CD4-positive, alpha-beta T cell treated with Interleukin-17A for 4 hours (primary cell): Measurements from ENCODE around the gene TAPT1.
"Not testable (repeated sequence)": the region's sequence is repeated elsewhere in the genome, so short reads cannot be mapped to it uniquely, and the experiment has no call there.

ENCODE experiments used
- DNase-seq: peaks from one replicate; pipeline ENCODE4 v3.0.0-alpha.2; 2020; ENCODE audit warnings: mixed read lengths

The TAPT1 gene

GRCh38 chr4:16168710-16169388, 57.4 kb downstream of the TAPT1 start:
- DNase-seq: no peak

- no peak for DNase-seq
Measured at GRCh38 chr4:16168144-16168543, 58.1 kb downstream of the TAPT1 start.

GRCh38 chr4:16165931-16166330, 60.3 kb downstream of the TAPT1 start:
- no peak for DNase-seq

GRCh38 chr4:16162891-16163290, 63.4 kb downstream of the TAPT1 start:
- DNase-seq: no peak

GRCh38 chr4:16161851-16162408, 64.3 kb downstream of the TAPT1 start:
- no peak for DNase-seq

- DNase-seq: no peak
Measured at GRCh38 chr4:16160457-16160856, 65.8 kb downstream of the TAPT1 start.

GRCh38 chr4:16159286-16159685, 67.0 kb downstream of the TAPT1 start:
- no peak for DNase-seq

- no peak for DNase-seq
Measured at GRCh38 chr4:16158504-16158852, 67.8 kb downstream of the TAPT1 start.

- no peak for DNase-seq
Measured at GRCh38 chr4:16157609-16158503, 68.4 kb downstream of the TAPT1 start.

- DNase-seq: no peak
Measured at GRCh38 chr4:16155528-16156169, 70.6 kb downstream of the TAPT1 start.

- DNase-seq: no peak
Measured at GRCh38 chr4:16154451-16154850, 71.8 kb downstream of the TAPT1 start.

- no peak for DNase-seq
Measured at GRCh38 chr4:16150716-16151115, 75.6 kb downstream of the TAPT1 start.

- not testable (repeated sequence) for DNase-seq
Measured at GRCh38 chr4:16144913-16145312, 81.4 kb downstream of the TAPT1 start.

GRCh38 chr4:16142598-16143310, 83.5 kb downstream of the TAPT1 start:
- DNase-seq: no peak

- no peak for DNase-seq
Measured at GRCh38 chr4:16140879-16141249, 85.4 kb downstream of the TAPT1 start.

GRCh38 chr4:16140231-16140878, 85.9 kb downstream of the TAPT1 start:
- DNase-seq: no peak

- DNase-seq: no peak
Measured at GRCh38 chr4:16139066-16139945, 87.0 kb downstream of the TAPT1 start.

- no peak for DNase-seq
Measured at GRCh38 chr4:16136827-16137226, 89.4 kb downstream of the TAPT1 start.

GRCh38 chr4:16136311-16136710, 90.0 kb downstream of the TAPT1 start:
- no peak for DNase-seq

- no peak for DNase-seq
Measured at GRCh38 chr4:16133406-16133805, 92.9 kb downstream of the TAPT1 start.

- DNase-seq: no peak
Measured at GRCh38 chr4:16131293-16131692, 95.0 kb downstream of the TAPT1 start.
